ENCODE data around the gene TNFRSF4.

DNA sequence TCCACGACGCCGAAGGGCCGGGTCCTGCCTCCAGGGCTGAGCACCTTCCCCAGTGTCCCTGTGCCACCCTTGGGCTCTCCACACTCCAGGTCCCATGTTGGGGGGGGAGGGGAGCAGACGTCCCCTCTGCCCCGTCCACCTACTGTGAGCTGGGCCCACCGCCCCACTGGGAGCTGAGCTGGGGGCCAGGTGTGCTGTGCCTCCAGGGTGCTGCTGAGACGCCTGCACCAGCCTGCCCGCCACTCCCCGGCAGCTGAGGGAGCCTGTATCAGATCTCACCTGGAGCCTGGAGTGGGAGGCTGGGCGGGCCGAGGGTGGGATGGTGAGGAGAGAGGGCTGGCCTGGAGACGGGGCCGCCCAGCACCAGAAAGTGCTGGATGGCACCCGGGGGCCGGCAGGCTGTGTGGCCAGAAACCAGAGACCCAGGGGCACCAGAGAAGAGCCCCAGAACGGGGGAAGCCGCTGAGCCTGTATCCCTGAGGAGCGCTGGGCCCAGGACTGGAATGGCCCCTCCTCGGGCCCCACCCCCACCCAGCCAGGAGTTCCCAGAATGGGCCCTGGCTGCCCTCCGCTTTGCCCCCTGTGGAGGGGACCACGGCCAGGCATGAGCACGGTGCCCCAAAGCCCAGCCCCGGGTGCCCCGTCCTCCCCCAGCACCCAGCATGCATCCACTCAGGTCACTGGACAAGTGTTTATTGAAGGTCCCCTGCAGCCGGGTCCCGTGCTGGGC lies 11.0 kb downstream of the TNFRSF4 start:
- TF ChIP-seq POLR2AphosphoS5 (IDR thresholded peaks at IDR 0.05) (no peak), POLR2A (IDR thresholded peaks at IDR 0.05) (no peak)
- TF ChIP-seq, protein P1, sequence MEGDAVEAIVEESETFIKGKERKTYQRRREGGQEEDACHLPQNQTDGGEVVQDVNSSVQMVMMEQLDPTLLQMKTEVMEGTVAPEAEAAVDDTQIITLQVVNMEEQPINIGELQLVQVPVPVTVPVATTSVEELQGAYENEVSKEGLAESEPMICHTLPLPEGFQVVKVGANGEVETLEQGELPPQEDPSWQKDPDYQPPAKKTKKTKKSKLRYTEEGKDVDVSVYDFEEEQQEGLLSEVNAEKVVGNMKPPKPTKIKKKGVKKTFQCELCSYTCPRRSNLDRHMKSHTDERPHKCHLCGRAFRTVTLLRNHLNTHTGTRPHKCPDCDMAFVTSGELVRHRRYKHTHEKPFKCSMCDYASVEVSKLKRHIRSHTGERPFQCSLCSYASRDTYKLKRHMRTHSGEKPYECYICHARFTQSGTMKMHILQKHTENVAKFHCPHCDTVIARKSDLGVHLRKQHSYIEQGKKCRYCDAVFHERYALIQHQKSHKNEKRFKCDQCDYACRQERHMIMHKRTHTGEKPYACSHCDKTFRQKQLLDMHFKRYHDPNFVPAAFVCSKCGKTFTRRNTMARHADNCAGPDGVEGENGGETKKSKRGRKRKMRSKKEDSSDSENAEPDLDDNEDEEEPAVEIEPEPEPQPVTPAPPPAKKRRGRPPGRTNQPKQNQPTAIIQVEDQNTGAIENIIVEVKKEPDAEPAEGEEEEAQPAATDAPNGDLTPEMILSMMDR (IDR thresholded peaks at IDR 0.05) = no peak
